Measurements from ENCODE around the gene FYN. TPM values are rescaled to one million over a fixed set of nuclear protein-coding genes. Genes with fewer than 3 reads are reported as not detected.

The FYN gene
- total and polyA plus RNA-seq, 2 of the 13 experiments (the other 11 are each of a cell fraction or from before 2014, with no cell fraction given): 15.5 to 24.6 TPM

DNA sequence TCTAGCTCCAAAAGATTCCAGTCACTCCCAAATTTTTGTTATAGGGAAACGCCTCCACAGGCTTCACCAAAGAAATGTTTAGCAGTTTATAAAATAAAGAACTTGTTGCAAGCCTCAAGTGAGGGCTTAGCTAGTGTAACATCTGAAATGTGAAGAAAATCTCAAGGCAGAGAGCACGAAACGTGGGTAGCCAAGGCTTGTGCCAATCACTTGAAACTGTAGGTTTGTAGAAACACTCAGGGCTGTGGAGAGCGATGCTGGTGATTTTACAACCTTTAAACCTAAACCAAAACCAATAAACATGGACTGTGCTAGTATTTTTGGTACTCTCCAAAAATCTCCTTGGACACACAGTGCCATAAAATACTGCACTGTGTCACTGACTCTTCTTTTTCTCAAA lies 159.4 kb downstream of the FYN start:
- DNase-seq (ENCODE audit: low spot score): no peak
- no TSS peak for BruUV-seq (replicated peaks)
- H3K27me3 ChIP-seq (ENCODE audit: control insufficient read depth in 1 of 2, insufficient read depth in 2 of 2, low read length in 2 of 2): no peaks in the 10 kb centered on the region
- POLR2A ChIA-PET: no interaction called here
- intact Hi-C loops (cut with micrococcal nuclease; ENCODE audit: unreplicated experiment): no loop called here
- TF ChIP-seq RBM39 (IDR thresholded peaks at IDR 0.05; ENCODE audit: low read depth, low read length, poor library complexity, severe bottlenecking): no peak
- TF ChIP-seq MLLT10 (CRISPR knock-in tag; IDR thresholded peaks at IDR 0.05): no peak
- no peak for TF ChIP-seq TMF1 (CRISPR knock-in tag; IDR thresholded peaks at IDR 0.05; ENCODE audit: low read depth)
- 73% methylated on average over 4 of the region's 4 CpGs for WGBS (ENCODE audit: low lambda C conversion rate)
- no peak overlapping the region for H3K27ac ChIP-seq (ENCODE audit: extremely low read length, insufficient read depth, low read length)
- H3K9ac ChIP-seq (ENCODE audit: insufficient read depth, low read depth, low read length): no peak overlapping the region
- no peaks in the 10 kb centered on the region for H3K79me2 ChIP-seq (ENCODE audit: insufficient read depth, low read length)
- no peak overlapping the region for H3K4me2 ChIP-seq (ENCODE audit: low read depth, low read length)
- H4K20me1 ChIP-seq (ENCODE audit: insufficient read depth, low read length): no peaks in the 10 kb centered on the region
- H2AFZ ChIP-seq (ENCODE audit: low read length): no peak overlapping the region
- H3K4me3 ChIP-seq (replicated peaks in 1 of 3; ENCODE audit: insufficient read depth in 1 of 3, low read depth in 2 of 3, low read length in 3 of 3): no peak overlapping the region
- no peak for FAIRE-seq
- CTCF ChIA-PET (ENCODE audit: low intra/inter-chr PET ratio, low total read pairs): no interaction called here
- H3K4me1 ChIP-seq (ENCODE audit: insufficient read depth, low read length): no peaks in the 10 kb centered on the region
- H3K9me3 ChIP-seq (ENCODE audit: low read length): no peaks in the 10 kb centered on the region
- ATAC-seq: no peak
- no peaks in the 10 kb centered on the region; a peak in 1 of 5 replicates for H3K36me3 ChIP-seq (replicated peaks in 1 of 2; ENCODE audit: control insufficient read depth in 1 of 2, insufficient read depth in 2 of 2, low read length in 2 of 2)
- in situ Hi-C loops (cut with HindIII; ENCODE audit: extremely low pct_ligation_motif_present, low pct_unique_long_range_greater_than_20kb): loop anchor here (25.0 kb wide), 1 partner anchor 448 kb away; no protein-coding TSS in a partner anchor

DNA sequence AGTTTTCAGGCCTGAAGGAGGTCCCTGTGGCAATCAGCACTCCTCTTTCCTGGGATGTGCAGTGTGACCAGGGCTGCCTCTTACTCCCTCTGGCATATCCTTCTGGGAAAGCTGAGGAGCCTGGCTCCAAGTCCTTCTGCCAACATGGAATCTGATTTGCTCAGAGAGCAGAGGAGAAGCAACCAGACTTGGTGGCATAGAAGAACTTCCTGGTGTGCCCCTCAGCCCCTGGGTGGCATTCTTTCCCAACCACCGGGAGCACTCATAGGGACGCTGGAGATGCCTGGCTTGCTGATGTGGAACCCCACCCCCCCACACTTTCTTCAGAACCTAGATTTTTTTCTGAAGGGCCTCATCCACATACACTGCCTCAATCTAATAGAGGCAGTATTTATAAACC lies 160.0 kb downstream of the FYN start:
- Histone ChIP-seq H3K4me1 (ENCODE audit: insufficient read depth, low read length) (no peaks in the 10 kb centered on the region), H4K20me1 (ENCODE audit: insufficient read depth, low read length) (no peaks in the 10 kb centered on the region), H3K79me2 (ENCODE audit: insufficient read depth, low read length) (no peaks in the 10 kb centered on the region), H3K9me3 (ENCODE audit: low read length) (no peaks in the 10 kb centered on the region), H3K27ac (ENCODE audit: extremely low read length, insufficient read depth, low read length) (no peak overlapping the region), H3K4me2 (ENCODE audit: low read depth, low read length) (no peak overlapping the region), H3K36me3 (replicated peaks in 1 of 2; ENCODE audit: control insufficient read depth in 1 of 2, insufficient read depth in 2 of 2, low read length in 2 of 2) (no peaks in the 10 kb centered on the region; a peak in 1 of 5 replicates), H3K9ac (ENCODE audit: insufficient read depth, low read depth, low read length) (no peak overlapping the region), H2AFZ (ENCODE audit: low read length) (no peak overlapping the region), H3K27me3 (ENCODE audit: control insufficient read depth in 1 of 2, insufficient read depth in 2 of 2, low read length in 2 of 2) (no peaks in the 10 kb centered on the region), H3K4me3 (replicated peaks in 1 of 3; ENCODE audit: insufficient read depth in 1 of 3, low read depth in 2 of 3, low read length in 3 of 3) (no peak overlapping the region)
- in situ Hi-C loops (cut with HindIII; ENCODE audit: extremely low pct_ligation_motif_present, low pct_unique_long_range_greater_than_20kb) (loop anchor here (25.0 kb wide), 1 partner anchor 449 kb away; no protein-coding TSS in a partner anchor), intact Hi-C loops (cut with micrococcal nuclease; ENCODE audit: unreplicated experiment) (no loop called here)
- DNase-seq (ENCODE audit: low spot score) (no peak), ATAC-seq (no peak), FAIRE-seq (no peak)
- ChIA-PET POLR2A (no interaction called here), CTCF (ENCODE audit: low intra/inter-chr PET ratio, low total read pairs) (no interaction called here)
- 88% methylated on average over 2 of the region's 2 CpGs for WGBS (ENCODE audit: low lambda C conversion rate)
- no TSS peak for BruUV-seq (replicated peaks)
- TF ChIP-seq ZNF256 (CRISPR knock-in tag; conservative IDR thresholded peaks at IDR 0.05): no peak
- no peak for TF ChIP-seq ZNF563 (CRISPR knock-in tag; IDR thresholded peaks at IDR 0.05)
- TF ChIP-seq, protein P1, sequence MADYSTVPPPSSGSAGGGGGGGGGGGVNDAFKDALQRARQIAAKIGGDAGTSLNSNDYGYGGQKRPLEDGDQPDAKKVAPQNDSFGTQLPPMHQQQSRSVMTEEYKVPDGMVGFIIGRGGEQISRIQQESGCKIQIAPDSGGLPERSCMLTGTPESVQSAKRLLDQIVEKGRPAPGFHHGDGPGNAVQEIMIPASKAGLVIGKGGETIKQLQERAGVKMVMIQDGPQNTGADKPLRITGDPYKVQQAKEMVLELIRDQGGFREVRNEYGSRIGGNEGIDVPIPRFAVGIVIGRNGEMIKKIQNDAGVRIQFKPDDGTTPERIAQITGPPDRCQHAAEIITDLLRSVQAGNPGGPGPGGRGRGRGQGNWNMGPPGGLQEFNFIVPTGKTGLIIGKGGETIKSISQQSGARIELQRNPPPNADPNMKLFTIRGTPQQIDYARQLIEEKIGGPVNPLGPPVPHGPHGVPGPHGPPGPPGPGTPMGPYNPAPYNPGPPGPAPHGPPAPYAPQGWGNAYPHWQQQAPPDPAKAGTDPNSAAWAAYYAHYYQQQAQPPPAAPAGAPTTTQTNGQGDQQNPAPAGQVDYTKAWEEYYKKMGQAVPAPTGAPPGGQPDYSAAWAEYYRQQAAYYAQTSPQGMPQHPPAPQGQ (CRISPR knock-in tag; IDR thresholded peaks at IDR 0.05; ENCODE audit: borderline replicate concordance): no peak
- no peak for TF ChIP-seq ZNF383 (CRISPR knock-in tag; IDR thresholded peaks at IDR 0.05; ENCODE audit: borderline replicate concordance)
- TF ChIP-seq, protein P2, sequence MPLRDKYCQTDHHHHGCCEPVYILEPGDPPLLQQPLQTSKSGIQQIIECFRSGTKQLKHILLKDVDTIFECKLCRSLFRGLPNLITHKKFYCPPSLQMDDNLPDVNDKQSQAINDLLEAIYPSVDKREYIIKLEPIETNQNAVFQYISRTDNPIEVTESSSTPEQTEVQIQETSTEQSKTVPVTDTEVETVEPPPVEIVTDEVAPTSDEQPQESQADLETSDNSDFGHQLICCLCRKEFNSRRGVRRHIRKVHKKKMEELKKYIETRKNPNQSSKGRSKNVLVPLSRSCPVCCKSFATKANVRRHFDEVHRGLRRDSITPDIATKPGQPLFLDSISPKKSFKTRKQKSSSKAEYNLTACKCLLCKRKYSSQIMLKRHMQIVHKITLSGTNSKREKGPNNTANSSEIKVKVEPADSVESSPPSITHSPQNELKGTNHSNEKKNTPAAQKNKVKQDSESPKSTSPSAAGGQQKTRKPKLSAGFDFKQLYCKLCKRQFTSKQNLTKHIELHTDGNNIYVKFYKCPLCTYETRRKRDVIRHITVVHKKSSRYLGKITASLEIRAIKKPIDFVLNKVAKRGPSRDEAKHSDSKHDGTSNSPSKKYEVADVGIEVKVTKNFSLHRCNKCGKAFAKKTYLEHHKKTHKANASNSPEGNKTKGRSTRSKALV (CRISPR knock-in tag; IDR thresholded peaks at IDR 0.05): no peak
- TF ChIP-seq RAD21 (CRISPR knock-in tag; IDR thresholded peaks at IDR 0.05): no peak
- no peak for TF ChIP-seq ZNF274 (CRISPR knock-in tag; IDR thresholded peaks at IDR 0.05)
- TF ChIP-seq RFX5 (IDR thresholded peaks at IDR 0.05; ENCODE audit: low read depth, low read length): no peak
- no peak for TF ChIP-seq ZNF260 (CRISPR knock-in tag; IDR thresholded peaks at IDR 0.05; ENCODE audit: borderline replicate concordance, low read depth)
- TF ChIP-seq ZNF24 (IDR thresholded peaks at IDR 0.05): no peak
- no peak for TF ChIP-seq NCOA1 (CRISPR knock-in tag; IDR thresholded peaks at IDR 0.05)
- TF ChIP-seq HNF4G (IDR thresholded peaks at IDR 0.05; ENCODE audit: borderline replicate concordance, low read depth, low read length): no peak
- TF ChIP-seq HNF4G (CRISPR knock-in tag; IDR thresholded peaks at IDR 0.05; ENCODE audit: borderline replicate concordance, low read depth): no peak
- TF ChIP-seq PAF1 (CRISPR knock-in tag; IDR thresholded peaks at IDR 0.05): no peak

All from HepG2 (cell line).